K562 (cell line): Measurements from ENCODE around the gene STX12. TPM values are rescaled to one million over a fixed set of nuclear protein-coding genes. Genes with fewer than 3 reads are reported as not detected.

Experiments
- CEBPZ ChIP-seq: fragments of 150-350 bp; IDR thresholded peaks from 2 replicates; pipeline ENCODE4 v1.6.1; 2014; ENCODE audit warnings: low read depth, mild to moderate bottlenecking, low read length, borderline replicate concordance
- E2F6 ChIP-seq, 2 experiments: IDR thresholded peaks; 2 replicates each; pipeline ENCODE4 v1.6.1; 2011; ENCODE audit warnings: borderline replicate concordance in 1 of 2, control low read depth in 1 of 2, low read depth in 1 of 2, low read length in 1 of 2, mild to moderate bottlenecking in 1 of 2, mixed read lengths in 1 of 2, moderate library complexity in 1 of 2; ENCODE audit not compliant: insufficient read depth in 1 of 2, insufficient read length in 1 of 2, poor library complexity in 1 of 2, severe bottlenecking in 1 of 2; ENCODE audit errors: extremely low read depth in 1 of 2
- HDAC8 ChIP-seq: fragments of 450-650 bp; IDR thresholded peaks from 2 replicates; pipeline ENCODE4 v1.6.1; 2016; ENCODE audit warnings: mild to moderate bottlenecking, missing genetic modification characterization, moderate library complexity, missing compliant biosample characterization
- NR4A1 ChIP-seq, 2 experiments: fragments of 250-450 bp in 1 of 2; fragments of 450-650 bp in 1 of 2; sonication (Bioruptor Pico) in 1 of 2; IDR thresholded peaks; 2 replicates each; pipeline versions ENCODE4 v1.4.0 to v1.6.1; 2016 to 2020; ENCODE audit warnings: mild to moderate bottlenecking in 2 of 2, missing compliant biosample characterization in 1 of 2, missing genetic modification characterization in 1 of 2, moderate library complexity in 1 of 2
- YY1 ChIP-seq, 3 experiments: IDR thresholded peaks; 2 replicates each; pipeline ENCODE4 v1.6.1; 2011; ENCODE audit warnings: low read length in 2 of 3, mild to moderate bottlenecking in 2 of 3, moderate library complexity in 2 of 3, borderline replicate concordance in 1 of 3, control low read depth in 1 of 3, low read depth in 1 of 3; ENCODE audit not compliant: insufficient read depth in 3 of 3, insufficient replicate concordance in 2 of 3, control insufficient read depth in 1 of 3, insufficient read length in 1 of 3; ENCODE audit errors: extremely low read depth in 1 of 3
- ZNF609 ChIP-seq: sonication (generic); formaldehyde crosslinking; IDR thresholded peaks from 2 replicates; pipeline ENCODE4 v1.8.1; 2023; ENCODE audit warnings: missing genetic modification reagents, mild to moderate bottlenecking, borderline replicate concordance
- ZZZ3 ChIP-seq: fragments of 450-650 bp; IDR thresholded peaks from 2 replicates; pipeline ENCODE4 v1.6.1; 2016; ENCODE audit warnings: antibody characterized with exemption, mild to moderate bottlenecking, moderate library complexity
- polyA plus RNA-seq, 8 experiments: library from polyadenylated mRNA; depleted of rRNA in 4 of 8; stranded (reverse) in 5 of 8; unstranded in 3 of 8; fragments of >200 nt; fragmentation: Nextera tagmentation in 2 of 8; fragmentation: Illumina TruSeq in 1 of 8; extraction: Ambion mirVana in 2 of 8; extraction: Trizol in 1 of 8; gene quantifications; 2 replicates each; pipeline versions ENCODE4 v1.2.1 to v1.2.3, GENCODE V29; 2011 to 2014; ENCODE audit warnings: inconsistent platforms in 1 of 8, missing spikeins in 1 of 8
- total RNA-seq, 7 experiments: library from RNA; depleted of rRNA in 6 of 7; stranded (reverse); fragments of >200 nt in 6 of 7; fragmentation: Illumina TruSeq in 2 of 7; extraction: Trizol in 2 of 7; gene quantifications; 2 replicates each; pipeline versions ENCODE4 v1.2.1 to v1.2.3, GENCODE V29; 2011 to 2021; ENCODE audit warnings: low replicate concordance in 1 of 7

The STX12 gene
- total and polyA plus RNA-seq, 9 of the 15 experiments (the other 6 are each of a cell fraction or from before 2014, with no cell fraction given): 16.9 to 31.3 (median 25.7) TPM

GRCh38 chr1:27830621-27831440 is 57.8 kb downstream of the STX12 start, which contains the start of gene PPP1R8 (continued):
- TF ChIP-seq ZNF609 (CRISPR knock-in tag) (peak; percentile 93; the same call in 1 of the 2 replicates), HDAC8 (peak; percentile 66; the same call in 1 of the 2 replicates), NR4A1 (CRISPR knock-in tag; IDR thresholded peaks at IDR 0.05) (no peak), NR4A1 (tag; IDR thresholded peaks at IDR 0.05) (no peak; the same call in 1 of the 2 replicates), E2F6 (IDR thresholded peaks at IDR 0.05; ENCODE audit: borderline replicate concordance in 1 of 2, extremely low read depth in 1 of 2, insufficient read depth in 1 of 2, insufficient read length in 1 of 2, low read depth in 1 of 2, low read length in 1 of 2, poor library complexity in 1 of 2, severe bottlenecking in 1 of 2) (peak in 1 of 2 experiments; percentile 54), YY1 (IDR thresholded peaks at IDR 0.05; ENCODE audit: borderline replicate concordance in 1 of 3, control insufficient read depth in 1 of 3, extremely low read depth in 1 of 3, insufficient read depth in 3 of 3, insufficient read length in 1 of 3, insufficient replicate concordance in 2 of 3, low read depth in 1 of 3, low read length in 2 of 3) (peak; percentile 95 to 98 (median 98)), ZZZ3 (no peak), CEBPZ (0 out of 2 replicates have a peak, but pooled peaks have one; percentile 42)
